HUES64 (cell line): Measurements from ENCODE around the gene PRPF31.

Experiments
- H3K27ac ChIP-seq: 2 replicates; pipeline ENCODE4 v1.7.0; 2013; ENCODE audit warnings: low read depth, low read length, inconsistent platforms
- H3K27me3 ChIP-seq: 2 replicates; pipeline ENCODE4 v1.6.1; 2013; ENCODE audit warnings: mild to moderate bottlenecking, low read length; ENCODE audit not compliant: insufficient read depth
- H3K36me3 ChIP-seq: 2 replicates; pipeline ENCODE4 v1.6.1; 2013; ENCODE audit warnings: mild to moderate bottlenecking, low read length; ENCODE audit not compliant: insufficient read depth
- H3K4me1 ChIP-seq: 2 replicates; pipeline ENCODE4 v1.6.1; 2013; ENCODE audit warnings: mild to moderate bottlenecking, low read length, moderate library complexity; ENCODE audit not compliant: insufficient read depth
- H3K4me3 ChIP-seq: 2 replicates; pipeline ENCODE4 v1.5.1; 2013; ENCODE audit warnings: mild to moderate bottlenecking, low read length, moderate library complexity
- H3K9ac ChIP-seq: 2 replicates; pipeline ENCODE4 v1.6.1; 2013; ENCODE audit warnings: mild to moderate bottlenecking, low read depth, low read length
- H3K9me3 ChIP-seq: 2 replicates; pipeline ENCODE4 v1.6.1; 2013; ENCODE audit warnings: low read depth, low read length; ENCODE audit not compliant: insufficient read depth
- whole genome bisulfite sequencing: fragments of 150-250, 120-280 bp; methylation state at CpG from one replicate; pipeline ENCODE4 v1.1.7; 2013; ENCODE audit warnings: missing lambda C conversion rate; 5-methylcytosine and 5-hydroxymethylcytosine counted together

Gene PRPF31

DNA sequence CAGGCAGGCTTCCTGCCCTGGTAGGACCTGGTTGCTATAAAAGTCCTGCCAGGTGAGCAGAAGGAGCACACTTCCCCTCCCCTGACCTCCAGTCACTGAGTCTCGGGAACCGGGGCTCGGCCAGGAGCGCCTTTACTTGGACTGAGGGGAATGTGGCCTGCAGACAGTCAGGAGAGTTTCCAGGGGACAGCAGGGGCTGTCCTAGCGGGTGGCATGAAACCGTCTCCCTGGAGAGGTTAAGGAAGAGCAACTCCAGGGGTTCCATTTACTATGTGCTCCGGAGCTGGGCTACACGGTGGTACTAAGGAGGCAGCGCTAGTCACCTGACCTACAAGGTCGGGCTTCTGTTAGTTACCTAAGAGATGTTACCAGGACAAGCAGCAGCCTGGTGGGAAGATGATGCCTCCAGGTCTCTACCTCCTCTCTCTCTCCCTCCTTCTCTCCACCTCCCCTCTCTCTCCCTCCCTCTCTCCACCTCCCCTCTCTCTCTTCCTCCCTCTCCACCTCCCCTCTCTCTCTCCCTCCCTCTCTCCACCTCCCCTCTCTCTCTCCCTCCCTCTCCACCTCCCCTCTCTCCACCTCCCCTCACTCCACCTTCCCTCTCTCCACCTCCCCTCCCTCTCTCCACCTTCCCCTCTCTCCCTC is 17.9 kb downstream of the PRPF31 start:
- Histone ChIP-seq H3K4me1 (no peaks in the 10 kb centered on the region), H3K27ac (no peak overlapping the region), H3K4me3 (no peak overlapping the region), H3K27me3 (no peaks in the 10 kb centered on the region), H3K9me3 (peaks cover 5% of the 10 kb centered on the region), H3K36me3 (peaks cover 36% of the 10 kb centered on the region), H3K9ac (no peak overlapping the region)
- 89% methylated on average over 10 of the region's 10 CpGs for WGBS

DNA sequence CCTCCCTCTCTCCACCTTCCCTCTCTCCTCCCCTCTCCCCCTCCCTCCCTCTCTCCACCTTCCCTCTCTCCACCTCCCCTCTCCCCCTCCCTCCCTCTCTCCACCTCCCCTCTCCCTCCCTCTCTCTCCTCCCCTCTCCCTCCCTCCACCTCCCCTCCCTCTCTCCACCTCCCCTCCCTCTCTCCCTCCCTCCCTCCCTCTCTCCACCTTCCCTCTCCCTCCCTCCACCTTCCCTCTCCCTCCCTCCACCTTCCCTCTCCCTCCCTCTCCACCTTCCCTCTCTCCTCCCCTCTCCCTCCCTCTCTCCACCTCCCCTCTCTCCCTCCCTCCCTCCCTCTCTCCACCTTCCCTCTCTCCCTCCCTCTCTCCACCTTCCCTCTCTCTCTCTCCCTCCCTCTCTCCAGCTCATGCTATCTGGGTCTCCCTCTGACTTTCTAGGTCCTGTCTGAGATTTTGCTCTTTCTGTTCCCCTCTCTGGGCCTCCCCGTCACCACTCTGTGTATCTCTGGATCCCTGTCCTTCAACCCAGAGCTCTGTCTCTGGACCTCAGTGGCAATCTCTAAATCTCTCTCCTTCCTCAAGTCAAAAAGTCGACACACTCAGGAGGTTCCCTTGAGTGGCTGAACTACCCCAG is 18.5 kb downstream of the PRPF31 start:
- Histone ChIP-seq H3K36me3 (peaks cover 29% of the 10 kb centered on the region), H3K4me3 (no peak overlapping the region), H3K4me1 (no peaks in the 10 kb centered on the region), H3K27me3 (no peaks in the 10 kb centered on the region), H3K9me3 (peaks cover 5% of the 10 kb centered on the region), H3K27ac (peak overlapping the region; percentile 27; the same call in 1 of the 2 replicates), H3K9ac (no peak overlapping the region)
- WGBS, result 58% methylated on average over 2 of the region's 2 CpGs

DNA sequence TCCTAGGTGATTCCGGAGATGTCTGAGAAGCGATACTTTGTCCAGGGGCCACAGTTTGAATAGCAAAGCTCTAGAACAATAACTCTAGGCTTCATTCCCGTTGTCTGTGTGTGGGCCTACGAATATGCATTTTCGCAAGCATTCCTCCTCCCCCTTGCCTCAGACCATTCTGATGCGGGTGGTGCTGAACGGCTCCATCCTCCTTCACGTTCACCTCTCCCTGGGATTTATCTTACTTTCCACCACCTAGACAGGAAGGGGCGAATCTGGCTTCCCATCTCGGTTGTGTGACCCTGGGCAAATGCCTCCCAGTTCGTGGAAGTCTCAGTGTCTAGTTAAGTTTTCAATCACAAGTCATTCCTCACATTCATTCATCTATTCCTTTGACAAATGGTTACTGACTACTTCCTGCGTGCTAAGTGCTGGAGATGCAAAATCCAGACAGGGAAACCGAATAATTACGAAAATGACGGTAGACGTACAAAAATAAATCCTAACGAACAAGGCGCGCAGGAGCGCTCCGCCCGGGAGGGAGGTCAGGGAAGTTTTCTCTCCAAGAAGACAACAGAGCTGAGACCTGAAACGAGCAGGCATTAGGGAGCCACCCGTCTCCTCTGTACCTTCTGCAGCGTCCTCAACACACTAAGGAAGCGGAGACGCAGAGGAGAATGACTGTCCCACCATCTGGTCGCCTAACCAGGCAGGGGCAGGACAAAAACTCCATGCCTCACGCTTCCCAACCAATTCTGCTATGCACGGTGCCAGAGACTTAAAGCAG is 20.7 kb downstream of the PRPF31 start:
- 3% methylated on average over 30 of the region's 30 CpGs for WGBS
- Histone ChIP-seq H3K27me3 (no peaks in the 10 kb centered on the region), H3K4me3 (peak overlapping the region; percentile 63), H3K27ac (peak overlapping the region; percentile 46; the same call in 1 of the 2 replicates), H3K4me1 (no peaks in the 10 kb centered on the region), H3K9me3 (peaks cover 5% of the 10 kb centered on the region), H3K9ac (peak overlapping the region; percentile 38), H3K36me3 (peaks cover 33% of the 10 kb centered on the region)

DNA sequence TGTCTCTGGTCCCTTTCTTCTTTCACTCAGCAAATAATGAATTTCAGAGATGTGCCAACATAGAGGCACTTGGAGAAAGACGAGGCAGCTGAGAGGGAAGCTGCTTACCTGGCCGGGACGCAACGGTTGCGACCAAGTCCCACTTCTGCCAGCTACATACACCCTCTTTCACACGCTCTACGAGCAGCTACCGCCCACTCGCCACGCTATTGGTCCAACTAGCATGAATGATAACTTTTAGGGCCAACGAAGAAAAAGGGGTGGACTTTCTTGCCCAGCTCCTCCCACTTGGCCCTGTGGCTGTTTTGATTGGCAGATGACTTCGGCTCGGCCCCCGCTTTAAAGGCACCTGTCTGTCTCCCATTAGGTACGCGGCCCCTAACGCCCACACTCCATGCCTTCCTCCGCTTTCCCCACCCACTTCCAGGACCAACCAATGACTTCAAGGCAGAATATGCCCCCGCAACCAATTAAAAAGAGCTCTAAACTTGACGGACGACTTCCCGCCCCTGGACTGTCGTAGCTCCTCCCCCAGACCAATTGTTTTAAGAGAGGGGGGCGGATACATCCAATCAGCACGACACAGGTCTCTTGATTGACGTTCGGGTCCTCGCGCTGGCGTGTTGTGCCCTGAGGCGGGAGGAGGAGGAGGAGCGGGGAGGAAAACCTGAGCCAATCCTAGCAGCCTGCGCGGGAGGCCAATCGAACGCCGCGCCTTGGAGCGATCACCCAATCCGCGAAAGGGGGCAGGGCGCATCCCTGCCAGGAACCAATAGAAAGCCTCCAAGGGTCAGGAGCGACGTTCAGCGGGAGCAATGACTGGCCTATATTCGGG is 21.5 kb downstream of the PRPF31 start:
- peaks cover 5% of the 10 kb centered on the region for H3K9me3 ChIP-seq
- no peaks in the 10 kb centered on the region for H3K4me1 ChIP-seq
- peak overlapping the region; percentile 95; the same call in 1 of the 2 replicates for H3K27ac ChIP-seq
- H3K9ac ChIP-seq, result peak overlapping the region; percentile 92
- no peaks in the 10 kb centered on the region for H3K27me3 ChIP-seq
- peaks cover 33% of the 10 kb centered on the region for H3K36me3 ChIP-seq
- WGBS, result 0% methylated on average over 46 of the region's 46 CpGs
- H3K4me3 ChIP-seq, result peak overlapping the region; percentile 73

DNA sequence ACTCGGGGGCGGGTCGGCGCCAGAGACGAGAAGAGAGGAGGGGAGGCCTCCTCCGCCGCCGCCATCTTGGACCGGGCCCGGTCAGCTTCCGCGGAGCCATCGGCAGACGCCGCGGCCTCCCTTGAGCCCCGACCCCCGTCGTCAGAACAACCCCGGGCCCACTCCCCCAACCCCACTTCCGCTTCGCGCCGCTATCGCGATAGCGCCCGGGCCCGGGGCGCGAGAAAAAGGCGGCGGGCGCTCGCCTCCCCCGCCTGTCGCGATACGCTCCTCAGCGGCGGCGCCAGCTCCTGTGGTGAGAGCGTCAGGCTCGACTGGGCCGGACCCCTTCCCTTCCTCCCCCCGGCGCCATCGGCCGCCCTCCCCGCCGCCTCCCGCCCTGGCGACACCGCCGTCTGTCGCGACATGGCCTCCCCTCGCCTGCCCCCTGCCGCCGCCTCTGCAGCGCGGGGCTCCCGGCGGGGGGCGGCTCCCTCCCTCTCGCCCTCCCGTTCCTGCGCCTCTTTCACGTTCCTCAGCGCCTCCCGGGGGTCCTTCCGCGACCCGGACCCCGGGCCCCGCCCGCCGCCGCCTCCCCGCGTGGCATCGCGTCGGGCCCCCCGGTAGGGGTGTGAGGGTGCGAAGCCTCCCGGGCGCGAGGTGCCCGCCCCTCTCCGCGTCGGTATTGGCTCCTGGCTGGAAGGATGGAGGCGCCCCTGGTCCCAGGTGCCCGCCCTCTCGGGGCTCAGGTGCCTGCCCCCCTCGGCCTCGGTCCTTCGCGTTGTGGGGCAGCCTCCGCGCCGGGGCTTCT is 22.3 kb downstream of the PRPF31 start, which contains the start of gene CNOT3:
CNOT3 (plus strand) TSS at position 64 of the 790 bp plus-strand sequence. CDS start 5,217 bp downstream, outside the sequence.
- peak within 1 kb of the TSS; percentile 92 for H3K9ac ChIP-seq
- H3K27ac ChIP-seq, result peak within 1 kb of the TSS; percentile 95
- H3K4me3 ChIP-seq, result peak within 1 kb of the TSS; percentile 73
- peaks cover 5% of the 10 kb centered on the region for H3K9me3 ChIP-seq
- peaks cover 37% of the 10 kb centered on the region for H3K36me3 ChIP-seq
- H3K27me3 ChIP-seq, result no peaks in the 10 kb centered on the region
- H3K4me1 ChIP-seq, result no peaks in the 10 kb centered on the region
- under 1% methylated on average over 101 of the region's 103 CpGs for WGBS

DNA sequence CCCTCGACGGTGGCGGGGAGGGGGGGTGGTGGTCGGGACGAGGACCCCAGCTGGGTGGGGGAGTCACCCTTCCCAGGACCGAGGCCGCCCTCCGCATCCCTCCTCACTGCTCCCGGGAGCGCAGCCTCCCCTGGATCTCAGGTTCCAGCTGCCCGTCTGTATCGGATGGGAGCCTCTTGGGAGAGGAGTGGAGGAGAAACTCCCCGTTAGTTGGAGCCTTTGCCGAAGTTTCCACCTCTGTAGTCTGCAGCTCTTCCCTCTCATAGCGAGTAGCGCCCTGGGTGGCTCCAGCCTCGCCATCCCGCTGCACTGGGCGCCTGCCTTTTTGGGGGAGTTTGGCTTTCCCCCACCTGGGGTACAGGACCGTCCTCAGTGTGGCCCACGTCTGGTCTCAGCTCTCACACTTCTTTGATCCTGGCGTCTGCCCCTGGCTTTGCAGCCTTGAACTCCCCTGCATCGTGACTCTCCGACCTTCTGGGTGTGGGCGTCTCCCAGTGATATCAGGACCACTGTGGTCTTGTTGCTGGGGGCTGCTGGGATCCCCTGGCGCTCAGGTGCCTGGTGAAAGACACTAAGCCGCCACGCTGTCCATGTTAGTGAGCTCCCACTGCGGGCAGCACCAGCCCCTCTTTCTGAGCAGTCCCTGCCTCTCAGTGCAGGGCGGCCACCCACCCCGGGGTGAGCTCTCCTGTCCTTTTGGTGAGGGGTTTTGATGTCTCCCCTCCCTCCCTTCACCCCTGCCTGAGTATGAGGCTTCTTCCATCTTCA is 23.1 kb downstream of the PRPF31 start:
- peak overlapping the region; percentile 73 for H3K4me3 ChIP-seq
- no peak overlapping the region for H3K27ac ChIP-seq
- H3K9ac ChIP-seq, result peak overlapping the region; percentile 92; the same call in 1 of the 2 replicates
- H3K4me1 ChIP-seq, result no peaks in the 10 kb centered on the region
- no peaks in the 10 kb centered on the region for H3K27me3 ChIP-seq
- peaks cover 1% of the 10 kb centered on the region; the same call in 1 of the 2 replicates for H3K9me3 ChIP-seq
- H3K36me3 ChIP-seq, result peaks cover 43% of the 10 kb centered on the region
- 41% methylated on average over 26 of the region's 31 CpGs for whole genome bisulfite sequencing

DNA sequence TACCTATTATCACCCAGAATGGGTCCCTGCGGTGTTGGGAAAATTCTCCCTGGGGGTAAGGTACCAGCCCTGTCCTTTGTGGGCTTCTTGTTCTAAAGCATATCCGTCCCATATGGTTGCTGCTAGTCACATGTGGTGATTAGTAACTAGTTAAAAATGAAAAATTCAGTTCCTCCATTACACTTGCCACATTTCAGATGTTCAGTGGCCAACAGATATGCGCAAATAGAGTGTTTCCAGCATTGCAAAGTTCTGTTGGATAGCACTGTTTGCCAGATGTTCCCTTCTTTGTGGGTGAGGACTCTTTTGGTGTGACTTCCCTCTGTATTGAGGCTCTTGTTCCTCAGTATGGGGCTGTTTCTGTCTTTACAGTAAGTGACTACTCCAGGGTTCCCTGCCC is 25.8 kb downstream of the PRPF31 start:
- 95% methylated on average over 3 of the region's 3 CpGs for WGBS
- Histone ChIP-seq H3K9me3 (no peaks in the 10 kb centered on the region), H3K9ac (no peak overlapping the region), H3K27me3 (no peaks in the 10 kb centered on the region), H3K4me1 (no peaks in the 10 kb centered on the region), H3K36me3 (peaks cover 69% of the 10 kb centered on the region), H3K4me3 (no peak overlapping the region), H3K27ac (no peak overlapping the region)

DNA sequence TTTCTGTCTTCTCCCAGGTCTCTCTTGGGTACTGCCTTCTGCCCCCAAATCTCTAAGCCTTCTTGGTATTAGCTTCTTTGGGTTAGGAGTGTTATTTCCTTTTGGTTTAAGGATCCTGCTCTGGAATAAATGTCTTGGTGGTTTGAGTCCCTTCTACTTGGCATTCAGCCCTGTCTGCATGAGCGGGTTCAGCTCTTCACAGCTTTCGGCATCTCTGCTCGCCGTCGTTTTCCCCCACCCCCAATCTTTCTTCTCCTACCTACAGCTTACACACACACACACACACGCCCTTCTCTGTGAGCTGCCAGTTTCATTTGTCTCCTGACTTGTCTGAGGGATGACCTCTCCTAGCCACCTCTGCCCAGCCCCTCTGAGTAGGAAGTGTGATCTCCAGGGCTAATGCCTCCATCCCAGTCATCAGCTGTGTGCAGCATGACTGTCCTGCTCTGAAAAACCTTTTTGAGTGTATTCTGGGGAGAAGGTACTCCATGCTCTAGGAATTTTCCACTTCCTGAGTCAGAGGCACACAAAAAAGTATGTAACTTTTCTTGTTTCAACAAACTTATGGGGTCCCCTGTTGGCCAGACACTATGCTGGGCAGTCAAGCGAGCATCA is 26.7 kb downstream of the PRPF31 start:
- peaks cover 79% of the 10 kb centered on the region for H3K36me3 ChIP-seq
- H3K9me3 ChIP-seq, result no peaks in the 10 kb centered on the region
- no peaks in the 10 kb centered on the region for H3K4me1 ChIP-seq
- no peak overlapping the region for H3K4me3 ChIP-seq
- no peak overlapping the region for H3K27ac ChIP-seq
- no peaks in the 10 kb centered on the region for H3K27me3 ChIP-seq
- 90% methylated on average over 7 of the region's 7 CpGs for WGBS
- no peak overlapping the region for H3K9ac ChIP-seq

DNA sequence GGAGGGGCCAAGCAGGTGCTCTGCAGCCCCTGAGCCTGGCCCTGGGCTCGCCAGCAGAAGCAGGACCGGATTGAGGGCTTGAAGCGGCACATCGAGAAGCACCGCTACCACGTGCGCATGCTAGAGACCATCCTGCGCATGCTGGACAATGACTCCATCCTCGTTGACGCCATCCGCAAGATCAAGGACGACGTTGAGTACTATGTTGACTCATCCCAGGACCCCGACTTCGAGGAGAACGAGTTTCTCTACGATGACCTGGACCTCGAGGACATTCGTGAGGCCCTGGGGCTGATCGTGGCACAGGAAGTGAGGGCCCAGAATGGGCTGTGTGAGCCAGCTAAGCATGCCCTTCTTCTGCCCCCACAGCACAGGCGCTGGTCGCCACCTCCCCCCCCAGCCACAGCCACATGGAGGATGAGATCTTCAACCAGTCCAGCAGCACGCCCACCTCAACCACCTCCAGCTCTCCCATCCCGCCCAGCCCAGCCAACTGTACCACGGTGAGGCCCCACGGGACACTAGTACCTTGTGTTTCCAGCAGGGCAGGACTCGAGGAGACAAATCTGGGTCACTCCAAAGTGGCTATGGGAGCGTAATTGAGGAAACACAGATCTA is 30.1 kb downstream of the PRPF31 start:
- Histone ChIP-seq H3K4me1 (no peaks in the 10 kb centered on the region), H3K4me3 (no peak overlapping the region), H3K27me3 (no peaks in the 10 kb centered on the region), H3K9ac (no peak overlapping the region), H3K27ac (no peak overlapping the region), H3K9me3 (no peaks in the 10 kb centered on the region), H3K36me3 (peaks cover 96% of the 10 kb centered on the region)
- WGBS, result 95% methylated on average over 28 of the region's 28 CpGs
